ENCODE data around the gene ZNF263.
A peak's percentile ranks its signal among the peaks of the same experiment; 100 is the strongest.

Gene ZNF263

DNA sequence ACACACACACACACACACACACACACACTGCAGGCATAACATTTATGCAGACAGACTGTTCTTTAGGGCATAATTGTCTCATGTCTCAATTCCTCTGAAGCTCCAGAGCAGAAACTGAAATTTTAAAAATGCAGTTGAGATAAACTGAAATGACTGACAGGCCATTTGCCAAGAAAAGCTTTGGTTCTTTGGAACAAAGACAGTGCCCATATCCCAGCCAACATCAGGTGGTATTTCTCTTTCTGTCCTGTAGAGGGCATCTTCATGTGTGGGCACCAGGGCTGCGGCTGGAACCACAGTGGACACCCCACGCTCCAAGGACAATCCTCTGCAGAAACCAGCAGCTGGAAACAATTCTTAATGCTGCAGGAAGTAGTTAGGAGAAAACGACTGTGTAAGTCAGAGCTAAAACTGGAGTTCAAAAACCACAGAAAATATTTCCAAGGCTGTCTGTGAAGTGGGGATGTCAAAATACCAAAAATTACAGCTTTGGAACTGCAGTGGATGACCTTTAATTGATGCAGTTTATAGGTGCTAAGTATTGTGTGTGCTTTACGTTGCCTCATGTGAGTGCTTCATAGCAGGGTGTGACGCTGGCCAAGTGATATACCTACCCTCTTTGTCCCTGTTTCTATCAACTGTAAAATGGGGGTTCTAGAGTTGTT is 16.3 kb upstream of the ZNF263 start:
- TF ChIP-seq ZNF521 (tag by site-specific recombination; IDR thresholded peaks at IDR 0.05) = no peak
- no peak for TF ChIP-seq ZNF548 (tag by site-specific recombination; IDR thresholded peaks at IDR 0.05)
- no peak for TF ChIP-seq SETDB1 (IDR thresholded peaks at IDR 0.05; ENCODE audit: insufficient read length, low read length)
- 0 out of 2 replicates have a peak, but pooled peaks have one; percentile 4 for TF ChIP-seq EGR2 (tag by site-specific recombination; IDR thresholded peaks at IDR 0.05; ENCODE audit: low read depth)
- TF ChIP-seq, protein P1, sequence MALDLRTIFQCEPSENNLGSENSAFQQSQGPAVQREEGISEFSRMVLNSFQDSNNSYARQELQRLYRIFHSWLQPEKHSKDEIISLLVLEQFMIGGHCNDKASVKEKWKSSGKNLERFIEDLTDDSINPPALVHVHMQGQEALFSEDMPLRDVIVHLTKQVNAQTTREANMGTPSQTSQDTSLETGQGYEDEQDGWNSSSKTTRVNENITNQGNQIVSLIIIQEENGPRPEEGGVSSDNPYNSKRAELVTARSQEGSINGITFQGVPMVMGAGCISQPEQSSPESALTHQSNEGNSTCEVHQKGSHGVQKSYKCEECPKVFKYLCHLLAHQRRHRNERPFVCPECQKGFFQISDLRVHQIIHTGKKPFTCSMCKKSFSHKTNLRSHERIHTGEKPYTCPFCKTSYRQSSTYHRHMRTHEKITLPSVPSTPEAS (tag by site-specific recombination; IDR thresholded peaks at IDR 0.05) = peak; percentile 83
- no peak for TF ChIP-seq ZBTB8A (tag by site-specific recombination; IDR thresholded peaks at IDR 0.05)
- TF ChIP-seq, protein P2, sequence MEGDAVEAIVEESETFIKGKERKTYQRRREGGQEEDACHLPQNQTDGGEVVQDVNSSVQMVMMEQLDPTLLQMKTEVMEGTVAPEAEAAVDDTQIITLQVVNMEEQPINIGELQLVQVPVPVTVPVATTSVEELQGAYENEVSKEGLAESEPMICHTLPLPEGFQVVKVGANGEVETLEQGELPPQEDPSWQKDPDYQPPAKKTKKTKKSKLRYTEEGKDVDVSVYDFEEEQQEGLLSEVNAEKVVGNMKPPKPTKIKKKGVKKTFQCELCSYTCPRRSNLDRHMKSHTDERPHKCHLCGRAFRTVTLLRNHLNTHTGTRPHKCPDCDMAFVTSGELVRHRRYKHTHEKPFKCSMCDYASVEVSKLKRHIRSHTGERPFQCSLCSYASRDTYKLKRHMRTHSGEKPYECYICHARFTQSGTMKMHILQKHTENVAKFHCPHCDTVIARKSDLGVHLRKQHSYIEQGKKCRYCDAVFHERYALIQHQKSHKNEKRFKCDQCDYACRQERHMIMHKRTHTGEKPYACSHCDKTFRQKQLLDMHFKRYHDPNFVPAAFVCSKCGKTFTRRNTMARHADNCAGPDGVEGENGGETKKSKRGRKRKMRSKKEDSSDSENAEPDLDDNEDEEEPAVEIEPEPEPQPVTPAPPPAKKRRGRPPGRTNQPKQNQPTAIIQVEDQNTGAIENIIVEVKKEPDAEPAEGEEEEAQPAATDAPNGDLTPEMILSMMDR (tag by site-specific recombination; IDR thresholded peaks at IDR 0.05) = peak; percentile 54; the same call in 1 of the 2 replicates
- TF ChIP-seq ZNF2 (tag by site-specific recombination; IDR thresholded peaks at IDR 0.05) = peak; percentile 94
- peak; percentile 12; the same call in 1 of the 2 replicates for TF ChIP-seq ZNF654 (tag by site-specific recombination; IDR thresholded peaks at IDR 0.05; ENCODE audit: low read depth)
- H3K9me3 ChIP-seq (ENCODE audit: control insufficient read depth, insufficient read depth, low read depth, low read length) = no peaks in the 10 kb centered on the region
- no peak overlapping the region for H3K27ac ChIP-seq (ENCODE audit: extremely low read depth, low read depth, low read length)
- H3K4me3 ChIP-seq (ENCODE audit: low read depth, low read length) = no peak overlapping the region
- ChIA-PET POLR2A (interaction anchor here (1.0 to 2.8 kb wide), 3 partner anchors 16 to 95 kb away, joined by 3 to 16 read pairs (median 3); partner anchors contain the start of gene ZNF263), CTCF (interaction anchor here (0.6 to 3.0 kb wide), 18 partner anchors 10 to 564 kb away, joined by 3 to 35 read pairs (median 4); partner anchors contain the start of genes MEFV, ZNF200 and ZNF263)
- H3K36me3 ChIP-seq (ENCODE audit: control insufficient read depth in 2 of 2, insufficient read depth in 1 of 2, low read length in 2 of 2) = no peaks in the 10 kb centered on the region
- H3K4me1 ChIP-seq (ENCODE audit: control insufficient read depth, insufficient read depth, low read length) = no peaks in the 10 kb centered on the region

DNA sequence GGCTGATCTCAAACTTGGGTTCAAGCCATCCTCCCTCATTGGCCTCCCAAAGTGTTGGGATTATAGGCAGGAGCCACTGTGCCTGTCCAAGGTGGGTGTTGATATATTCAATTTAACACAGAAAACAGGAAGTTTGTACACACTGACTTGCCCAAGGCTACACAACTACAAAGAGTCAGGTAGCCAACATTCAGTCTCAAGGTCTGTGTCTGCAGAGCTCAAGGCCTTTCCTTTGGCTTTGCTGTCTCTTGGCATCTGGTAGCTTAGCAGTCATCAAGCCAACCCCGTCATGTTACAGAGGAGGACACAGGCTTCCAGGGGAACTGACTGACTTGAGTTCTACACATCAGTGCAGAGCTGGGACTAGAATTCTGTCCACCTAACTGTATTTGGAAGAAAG is 15.0 kb upstream of the ZNF263 start:
- POLR2A ChIA-PET = interaction anchor here (0.6 to 2.8 kb wide), 2 partner anchors 14 to 39 kb away, joined by 3 to 16 read pairs; partner anchors contain the start of gene ZNF263
- TF ChIP-seq HOXC10 (CRISPR knock-in tag; IDR thresholded peaks at IDR 0.05) (no peak), ZNF747 (tag by site-specific recombination; IDR thresholded peaks at IDR 0.05) (no peak), KLF10 (tag by site-specific recombination; IDR thresholded peaks at IDR 0.05) (no peak), TCF7L2 (IDR thresholded peaks at IDR 0.05; ENCODE audit: borderline replicate concordance, low read depth, low read length) (no peak), ZNF274 (IDR thresholded peaks at IDR 0.05; ENCODE audit: low read length) (no peak), ZNF274 (tag by site-specific recombination; IDR thresholded peaks at IDR 0.05; ENCODE audit: borderline replicate concordance) (no peak), EGR2 (tag by site-specific recombination; IDR thresholded peaks at IDR 0.05; ENCODE audit: low read depth) (no peak), BCL11B (tag by site-specific recombination; IDR thresholded peaks at IDR 0.05; ENCODE audit: low read depth) (no peak)
- TF ChIP-seq, protein P3, sequence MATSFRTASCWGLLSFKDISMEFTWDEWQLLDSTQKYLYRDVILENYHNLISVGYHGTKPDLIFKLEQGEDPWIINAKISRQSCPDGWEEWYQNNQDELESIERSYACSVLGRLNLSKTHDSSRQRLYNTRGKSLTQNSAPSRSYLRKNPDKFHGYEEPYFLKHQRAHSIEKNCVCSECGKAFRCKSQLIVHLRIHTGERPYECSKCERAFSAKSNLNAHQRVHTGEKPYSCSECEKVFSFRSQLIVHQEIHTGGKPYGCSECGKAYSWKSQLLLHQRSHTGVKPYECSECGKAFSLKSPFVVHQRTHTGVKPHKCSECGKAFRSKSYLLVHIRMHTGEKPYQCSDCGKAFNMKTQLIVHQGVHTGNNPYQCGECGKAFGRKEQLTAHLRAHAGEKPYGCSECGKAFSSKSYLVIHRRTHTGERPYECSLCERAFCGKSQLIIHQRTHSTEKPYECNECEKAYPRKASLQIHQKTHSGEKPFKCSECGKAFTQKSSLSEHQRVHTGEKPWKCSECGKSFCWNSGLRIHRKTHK (tag by site-specific recombination; IDR thresholded peaks at IDR 0.05) = no peak
- TF ChIP-seq, protein P4, sequence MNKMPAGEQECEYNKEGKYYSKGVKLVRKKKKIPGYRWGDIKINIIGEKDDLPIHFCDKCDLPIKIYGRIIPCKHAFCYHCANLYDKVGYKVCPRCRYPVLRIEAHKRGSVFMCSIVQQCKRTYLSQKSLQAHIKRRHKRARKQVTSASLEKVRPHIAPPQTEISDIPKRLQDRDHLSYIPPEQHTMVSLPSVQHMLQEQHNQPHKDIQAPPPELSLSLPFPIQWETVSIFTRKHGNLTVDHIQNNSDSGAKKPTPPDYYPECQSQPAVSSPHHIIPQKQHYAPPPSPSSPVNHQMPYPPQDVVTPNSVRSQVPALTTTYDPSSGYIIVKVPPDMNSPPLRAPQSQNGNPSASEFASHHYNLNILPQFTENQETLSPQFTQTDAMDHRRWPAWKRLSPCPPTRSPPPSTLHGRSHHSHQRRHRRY (tag by site-specific recombination; IDR thresholded peaks at IDR 0.05) = no peak
- TF ChIP-seq, protein P5, sequence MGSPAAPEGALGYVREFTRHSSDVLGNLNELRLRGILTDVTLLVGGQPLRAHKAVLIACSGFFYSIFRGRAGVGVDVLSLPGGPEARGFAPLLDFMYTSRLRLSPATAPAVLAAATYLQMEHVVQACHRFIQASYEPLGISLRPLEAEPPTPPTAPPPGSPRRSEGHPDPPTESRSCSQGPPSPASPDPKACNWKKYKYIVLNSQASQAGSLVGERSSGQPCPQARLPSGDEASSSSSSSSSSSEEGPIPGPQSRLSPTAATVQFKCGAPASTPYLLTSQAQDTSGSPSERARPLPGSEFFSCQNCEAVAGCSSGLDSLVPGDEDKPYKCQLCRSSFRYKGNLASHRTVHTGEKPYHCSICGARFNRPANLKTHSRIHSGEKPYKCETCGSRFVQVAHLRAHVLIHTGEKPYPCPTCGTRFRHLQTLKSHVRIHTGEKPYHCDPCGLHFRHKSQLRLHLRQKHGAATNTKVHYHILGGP (tag by site-specific recombination; IDR thresholded peaks at IDR 0.05) = no peak
- TF ChIP-seq, protein P6, sequence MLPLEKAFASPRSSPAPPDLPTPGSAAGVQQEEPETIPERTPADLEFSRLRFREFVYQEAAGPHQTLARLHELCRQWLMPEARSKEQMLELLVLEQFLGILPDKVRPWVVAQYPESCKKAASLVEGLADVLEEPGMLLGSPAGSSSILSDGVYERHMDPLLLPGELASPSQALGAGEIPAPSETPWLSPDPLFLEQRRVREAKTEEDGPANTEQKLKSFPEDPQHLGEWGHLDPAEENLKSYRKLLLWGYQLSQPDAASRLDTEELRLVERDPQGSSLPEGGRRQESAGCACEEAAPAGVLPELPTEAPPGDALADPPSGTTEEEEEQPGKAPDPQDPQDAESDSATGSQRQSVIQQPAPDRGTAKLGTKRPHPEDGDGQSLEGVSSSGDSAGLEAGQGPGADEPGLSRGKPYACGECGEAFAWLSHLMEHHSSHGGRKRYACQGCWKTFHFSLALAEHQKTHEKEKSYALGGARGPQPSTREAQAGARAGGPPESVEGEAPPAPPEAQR (tag by site-specific recombination; IDR thresholded peaks at IDR 0.05) = no peak

More for the DNA sequence above, 15.0 kb upstream of the ZNF263 start:
- H3K27ac ChIP-seq (ENCODE audit: extremely low read depth, low read depth, low read length) = no peak overlapping the region
- H3K9me3 ChIP-seq (ENCODE audit: control insufficient read depth, insufficient read depth, low read depth, low read length) = no peaks in the 10 kb centered on the region
- no peaks in the 10 kb centered on the region for H3K4me1 ChIP-seq (ENCODE audit: control insufficient read depth, insufficient read depth, low read length)
- no peaks in the 10 kb centered on the region for H3K36me3 ChIP-seq (ENCODE audit: control insufficient read depth in 2 of 2, insufficient read depth in 1 of 2, low read length in 2 of 2)
- CTCF ChIA-PET = interaction anchor here (2.1 to 3.0 kb wide), 2 partner anchors 9 to 14 kb away, joined by 25 to 35 read pairs; partner anchors contain the start of gene ZNF263
- no peak overlapping the region for H3K4me3 ChIP-seq (ENCODE audit: low read depth, low read length)

Measured in HEK293 (cell line).